Renal cortex interstitium (tissue), 3 donors: ENCODE measurements around the gene MAP9. TPM values are rescaled to one million over a fixed set of nuclear protein-coding genes. Genes with fewer than 3 reads are reported as not detected.

Experiments
- polyA plus RNA-seq, 3 donors: library from polyadenylated mRNA; unstranded; fragments of 120-200 nt; gene quantifications; one replicate each; pipeline ENCODE4 v1.2.1, GENCODE V29; 2013; ENCODE audit not compliant: insufficient read length in 3 of 3

MAP9 gene
- polyA plus RNA-seq, 3 donors: 26.9 to 30.9 (median 28.9) TPM

Other genes with a start within 250 kb of the MAP9 start
- under 1 TPM; 0.35 to 0.49 (median 0.40) TPM for gene NPY2R, start 168.3 kb downstream of the MAP9 start, polyA plus RNA-seq